GM23338 (cell line): ENCODE measurements around the gene LTB.

Experiments
- CREB1 ChIP-seq: fragments of 250-450 bp; sonication (Bioruptor Pico); IDR thresholded peaks from 2 replicates; pipeline ENCODE4 v1.5.0; 2020; ENCODE audit warnings: low read depth, mild to moderate bottlenecking, moderate library complexity
- CTCF ChIP-seq, 2 experiments: fragments of 200-600 bp in 1 of 2; sonication (generic) in 1 of 2; conservative IDR thresholded peaks; 2 replicates each; pipeline versions ENCODE4 v1.5.1 to v1.6.1; 2016 to 2017; ENCODE audit warnings: antibody characterized with exemption in 2 of 2, low read depth in 2 of 2, mild to moderate bottlenecking in 2 of 2, moderate library complexity in 1 of 2
- ETS1 ChIP-seq: IDR thresholded peaks from 2 replicates; pipeline ENCODE4 v1.6.1; 2016; ENCODE audit warnings: antibody characterized with exemption
- EZH2 ChIP-seq: fragments of 200-600 bp; sonication (generic); IDR thresholded peaks from one replicate; pipeline ENCODE4 v1.8.0; 2017; ENCODE audit warnings: antibody characterized with exemption, mild to moderate bottlenecking, low read depth; ENCODE audit not compliant: unreplicated experiment
- EZH2phosphoT487 ChIP-seq: fragments of 200-600 bp; sonication (generic); IDR thresholded peaks from one replicate; pipeline ENCODE4 v1.8.1; 2018; ENCODE audit warnings: antibody characterized with exemption; ENCODE audit not compliant: unreplicated experiment
- JUNB ChIP-seq: IDR thresholded peaks from one replicate; pipeline ENCODE4 v1.6.1; 2016; ENCODE audit warnings: antibody characterized with exemption; ENCODE audit not compliant: unreplicated experiment
- NANOG ChIP-seq: IDR thresholded peaks from 2 replicates; pipeline ENCODE4 v1.6.1; 2016; ENCODE audit warnings: antibody characterized with exemption, borderline replicate concordance
- POLR2AphosphoS5 ChIP-seq: IDR thresholded peaks from 2 replicates; pipeline ENCODE4 v1.6.1; 2016; ENCODE audit warnings: antibody characterized with exemption, low read depth
- STAT1 ChIP-seq: IDR thresholded peaks from one replicate; pipeline ENCODE4 v1.6.1; 2016; ENCODE audit warnings: antibody characterized with exemption; ENCODE audit not compliant: unreplicated experiment
- ZNF114 ChIP-seq: fragments of 250-450 bp; sonication (Bioruptor Pico); IDR thresholded peaks from 2 replicates; pipeline ENCODE4 v1.5.0; 2020; ENCODE audit warnings: mild to moderate bottlenecking, moderate library complexity
- TF ChIP-seq, protein P1 (sequence below): fragments of 250-450 bp; sonication (Bioruptor Pico); IDR thresholded peaks from 2 replicates; pipeline ENCODE4 v1.5.0; 2020; ENCODE audit warnings: mild to moderate bottlenecking, moderate library complexity
- TF ChIP-seq, protein P2 (sequence below): IDR thresholded peaks from one replicate; pipeline ENCODE4 v1.6.1; 2018; ENCODE audit warnings: antibody characterized with exemption; ENCODE audit not compliant: unreplicated experiment

DNA sequence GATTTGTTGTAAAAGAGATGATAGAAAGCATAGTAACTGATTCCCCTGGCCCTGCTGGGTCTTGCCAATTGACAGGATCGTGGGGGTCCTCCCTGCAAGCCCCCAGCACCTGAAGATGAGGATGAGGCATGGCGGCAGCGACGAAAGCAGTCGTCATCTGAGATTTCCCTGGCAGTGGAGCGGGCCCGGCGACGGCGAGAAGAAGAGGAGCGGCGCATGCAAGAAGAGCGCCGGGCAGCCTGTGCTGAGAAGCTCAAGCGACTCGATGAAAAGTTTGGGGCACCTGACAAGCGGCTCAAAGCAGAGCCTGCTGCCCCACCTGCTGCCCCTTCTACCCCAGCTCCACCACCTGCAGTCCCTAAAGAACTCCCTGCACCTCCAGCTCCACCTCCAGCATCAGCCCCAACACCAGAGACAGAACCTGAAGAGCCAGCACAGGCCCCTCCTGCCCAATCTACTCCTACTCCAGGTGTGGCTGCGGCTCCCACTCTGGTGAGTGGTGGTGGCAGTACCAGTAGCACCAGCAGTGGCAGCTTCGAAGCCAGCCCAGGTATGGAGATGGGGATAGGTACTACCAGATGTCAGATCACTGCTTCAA, 45.6 kb upstream of the LTB start:
- TF ChIP-seq POLR2AphosphoS5 (no peak), CTCF (conservative IDR thresholded peaks at IDR 0.05; ENCODE audit: low read depth in 2 of 2) (no peak), EZH2phosphoT487 (no peak), CREB1 (CRISPR knock-in tag) (no peak), EZH2 (no peak), ETS1 (no peak), JUNB (no peak), ZNF114 (CRISPR knock-in tag) (no peak), NANOG (no peak), STAT1 (no peak)
- TF ChIP-seq, protein P1, sequence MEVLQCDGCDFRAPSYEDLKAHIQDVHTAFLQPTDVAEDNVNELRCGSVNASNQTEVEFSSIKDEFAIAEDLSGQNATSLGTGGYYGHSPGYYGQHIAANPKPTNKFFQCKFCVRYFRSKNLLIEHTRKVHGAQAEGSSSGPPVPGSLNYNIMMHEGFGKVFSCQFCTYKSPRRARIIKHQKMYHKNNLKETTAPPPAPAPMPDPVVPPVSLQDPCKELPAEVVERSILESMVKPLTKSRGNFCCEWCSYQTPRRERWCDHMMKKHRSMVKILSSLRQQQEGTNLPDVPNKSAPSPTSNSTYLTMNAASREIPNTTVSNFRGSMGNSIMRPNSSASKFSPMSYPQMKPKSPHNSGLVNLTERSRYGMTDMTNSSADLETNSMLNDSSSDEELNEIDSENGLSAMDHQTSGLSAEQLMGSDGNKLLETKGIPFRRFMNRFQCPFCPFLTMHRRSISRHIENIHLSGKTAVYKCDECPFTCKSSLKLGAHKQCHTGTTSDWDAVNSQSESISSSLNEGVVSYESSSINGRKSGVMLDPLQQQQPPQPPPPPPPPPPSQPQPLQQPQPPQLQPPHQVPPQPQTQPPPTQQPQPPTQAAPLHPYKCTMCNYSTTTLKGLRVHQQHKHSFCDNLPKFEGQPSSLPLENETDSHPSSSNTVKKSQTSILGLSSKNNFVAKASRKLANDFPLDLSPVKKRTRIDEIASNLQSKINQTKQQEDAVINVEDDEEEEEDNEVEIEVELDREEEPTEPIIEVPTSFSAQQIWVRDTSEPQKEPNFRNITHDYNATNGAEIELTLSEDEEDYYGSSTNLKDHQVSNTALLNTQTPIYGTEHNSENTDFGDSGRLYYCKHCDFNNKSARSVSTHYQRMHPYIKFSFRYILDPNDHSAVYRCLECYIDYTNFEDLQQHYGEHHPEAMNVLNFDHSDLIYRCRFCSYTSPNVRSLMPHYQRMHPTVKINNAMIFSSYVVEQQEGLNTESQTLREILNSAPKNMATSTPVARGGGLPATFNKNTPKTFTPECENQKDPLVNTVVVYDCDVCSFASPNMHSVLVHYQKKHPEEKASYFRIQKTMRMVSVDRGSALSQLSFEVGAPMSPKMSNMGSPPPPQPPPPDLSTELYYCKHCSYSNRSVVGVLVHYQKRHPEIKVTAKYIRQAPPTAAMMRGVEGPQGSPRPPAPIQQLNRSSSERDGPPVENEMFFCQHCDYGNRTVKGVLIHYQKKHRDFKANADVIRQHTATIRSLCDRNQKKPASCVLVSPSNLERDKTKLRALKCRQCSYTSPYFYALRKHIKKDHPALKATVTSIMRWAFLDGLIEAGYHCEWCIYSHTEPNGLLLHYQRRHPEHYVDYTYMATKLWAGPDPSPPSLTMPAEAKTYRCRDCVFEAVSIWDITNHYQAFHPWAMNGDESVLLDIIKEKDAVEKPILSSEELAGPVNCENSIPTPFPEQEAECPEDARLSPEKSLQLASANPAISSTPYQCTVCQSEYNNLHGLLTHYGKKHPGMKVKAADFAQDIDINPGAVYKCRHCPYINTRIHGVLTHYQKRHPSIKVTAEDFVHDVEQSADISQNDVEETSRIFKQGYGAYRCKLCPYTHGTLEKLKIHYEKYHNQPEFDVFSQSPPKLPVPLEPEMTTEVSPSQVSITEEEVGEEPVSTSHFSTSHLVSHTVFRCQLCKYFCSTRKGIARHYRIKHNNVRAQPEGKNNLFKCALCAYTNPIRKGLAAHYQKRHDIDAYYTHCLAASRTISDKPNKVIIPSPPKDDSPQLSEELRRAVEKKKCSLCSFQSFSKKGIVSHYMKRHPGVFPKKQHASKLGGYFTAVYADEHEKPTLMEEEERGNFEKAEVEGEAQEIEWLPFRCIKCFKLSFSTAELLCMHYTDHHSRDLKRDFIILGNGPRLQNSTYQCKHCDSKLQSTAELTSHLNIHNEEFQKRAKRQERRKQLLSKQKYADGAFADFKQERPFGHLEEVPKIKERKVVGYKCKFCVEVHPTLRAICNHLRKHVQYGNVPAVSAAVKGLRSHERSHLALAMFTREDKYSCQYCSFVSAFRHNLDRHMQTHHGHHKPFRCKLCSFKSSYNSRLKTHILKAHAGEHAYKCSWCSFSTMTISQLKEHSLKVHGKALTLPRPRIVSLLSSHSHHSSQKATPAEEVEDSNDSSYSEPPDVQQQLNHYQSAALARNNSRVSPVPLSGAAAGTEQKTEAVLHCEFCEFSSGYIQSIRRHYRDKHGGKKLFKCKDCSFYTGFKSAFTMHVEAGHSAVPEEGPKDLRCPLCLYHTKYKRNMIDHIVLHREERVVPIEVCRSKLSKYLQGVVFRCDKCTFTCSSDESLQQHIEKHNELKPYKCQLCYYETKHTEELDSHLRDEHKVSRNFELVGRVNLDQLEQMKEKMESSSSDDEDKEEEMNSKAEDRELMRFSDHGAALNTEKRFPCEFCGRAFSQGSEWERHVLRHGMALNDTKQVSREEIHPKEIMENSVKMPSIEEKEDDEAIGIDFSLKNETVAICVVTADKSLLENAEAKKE (CRISPR knock-in tag), result no peak
- TF ChIP-seq, protein P2, sequence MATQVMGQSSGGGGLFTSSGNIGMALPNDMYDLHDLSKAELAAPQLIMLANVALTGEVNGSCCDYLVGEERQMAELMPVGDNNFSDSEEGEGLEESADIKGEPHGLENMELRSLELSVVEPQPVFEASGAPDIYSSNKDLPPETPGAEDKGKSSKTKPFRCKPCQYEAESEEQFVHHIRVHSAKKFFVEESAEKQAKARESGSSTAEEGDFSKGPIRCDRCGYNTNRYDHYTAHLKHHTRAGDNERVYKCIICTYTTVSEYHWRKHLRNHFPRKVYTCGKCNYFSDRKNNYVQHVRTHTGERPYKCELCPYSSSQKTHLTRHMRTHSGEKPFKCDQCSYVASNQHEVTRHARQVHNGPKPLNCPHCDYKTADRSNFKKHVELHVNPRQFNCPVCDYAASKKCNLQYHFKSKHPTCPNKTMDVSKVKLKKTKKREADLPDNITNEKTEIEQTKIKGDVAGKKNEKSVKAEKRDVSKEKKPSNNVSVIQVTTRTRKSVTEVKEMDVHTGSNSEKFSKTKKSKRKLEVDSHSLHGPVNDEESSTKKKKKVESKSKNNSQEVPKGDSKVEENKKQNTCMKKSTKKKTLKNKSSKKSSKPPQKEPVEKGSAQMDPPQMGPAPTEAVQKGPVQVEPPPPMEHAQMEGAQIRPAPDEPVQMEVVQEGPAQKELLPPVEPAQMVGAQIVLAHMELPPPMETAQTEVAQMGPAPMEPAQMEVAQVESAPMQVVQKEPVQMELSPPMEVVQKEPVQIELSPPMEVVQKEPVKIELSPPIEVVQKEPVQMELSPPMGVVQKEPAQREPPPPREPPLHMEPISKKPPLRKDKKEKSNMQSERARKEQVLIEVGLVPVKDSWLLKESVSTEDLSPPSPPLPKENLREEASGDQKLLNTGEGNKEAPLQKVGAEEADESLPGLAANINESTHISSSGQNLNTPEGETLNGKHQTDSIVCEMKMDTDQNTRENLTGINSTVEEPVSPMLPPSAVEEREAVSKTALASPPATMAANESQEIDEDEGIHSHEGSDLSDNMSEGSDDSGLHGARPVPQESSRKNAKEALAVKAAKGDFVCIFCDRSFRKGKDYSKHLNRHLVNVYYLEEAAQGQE, result no peak
